22Rv1 (cell line): ENCODE results near the gene TYW1.
"Not testable (repeated sequence)": the region's sequence is repeated elsewhere in the genome, so short reads cannot be mapped to it uniquely, and the experiment has no call there.

ENCODE experiments used
- ZFX ChIP-seq: fragments of 450-650 bp; IDR thresholded peaks from 2 replicates; pipeline ENCODE4 v1.6.1; 2017; ENCODE audit warnings: antibody characterized with exemption, borderline replicate concordance
- TF ChIP-seq, protein P1 (sequence below): fragments of 450-650 bp; IDR thresholded peaks from 2 replicates; pipeline ENCODE4 v1.5.1; 2017; ENCODE audit warnings: mild to moderate bottlenecking

DNA sequence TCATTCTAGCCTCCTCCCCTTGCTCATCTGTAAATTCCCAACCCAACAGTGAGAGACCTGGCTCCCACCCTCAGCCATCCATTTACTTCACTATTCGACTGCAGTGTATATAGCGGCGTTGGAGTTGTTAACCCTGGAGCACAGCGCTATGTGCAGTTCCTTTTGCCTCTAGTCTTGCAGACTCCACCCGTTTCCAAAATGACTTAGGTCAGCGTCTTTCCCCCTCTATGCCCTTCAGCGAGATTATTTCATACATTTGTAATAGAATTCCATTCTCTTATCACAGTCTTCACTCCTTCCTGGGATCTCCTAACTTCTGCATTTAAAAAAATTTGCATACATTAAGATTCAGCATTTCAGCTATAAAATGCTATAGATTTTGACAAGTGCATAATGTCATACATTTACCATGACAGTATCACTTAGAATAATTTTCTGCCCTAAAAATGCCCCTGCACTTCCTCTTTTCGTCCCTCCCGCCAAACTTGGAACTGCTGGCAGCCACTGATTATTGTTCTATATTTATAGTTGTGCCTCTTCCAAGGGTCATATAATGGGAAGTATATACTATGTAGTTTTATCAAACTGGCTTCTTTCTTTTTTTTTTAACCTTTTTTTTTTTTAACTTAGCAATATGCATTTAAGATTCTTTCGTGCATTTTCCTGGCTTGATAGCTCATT is 215.2 kb downstream of the TYW1 start:
- TF ChIP-seq, protein P1, sequence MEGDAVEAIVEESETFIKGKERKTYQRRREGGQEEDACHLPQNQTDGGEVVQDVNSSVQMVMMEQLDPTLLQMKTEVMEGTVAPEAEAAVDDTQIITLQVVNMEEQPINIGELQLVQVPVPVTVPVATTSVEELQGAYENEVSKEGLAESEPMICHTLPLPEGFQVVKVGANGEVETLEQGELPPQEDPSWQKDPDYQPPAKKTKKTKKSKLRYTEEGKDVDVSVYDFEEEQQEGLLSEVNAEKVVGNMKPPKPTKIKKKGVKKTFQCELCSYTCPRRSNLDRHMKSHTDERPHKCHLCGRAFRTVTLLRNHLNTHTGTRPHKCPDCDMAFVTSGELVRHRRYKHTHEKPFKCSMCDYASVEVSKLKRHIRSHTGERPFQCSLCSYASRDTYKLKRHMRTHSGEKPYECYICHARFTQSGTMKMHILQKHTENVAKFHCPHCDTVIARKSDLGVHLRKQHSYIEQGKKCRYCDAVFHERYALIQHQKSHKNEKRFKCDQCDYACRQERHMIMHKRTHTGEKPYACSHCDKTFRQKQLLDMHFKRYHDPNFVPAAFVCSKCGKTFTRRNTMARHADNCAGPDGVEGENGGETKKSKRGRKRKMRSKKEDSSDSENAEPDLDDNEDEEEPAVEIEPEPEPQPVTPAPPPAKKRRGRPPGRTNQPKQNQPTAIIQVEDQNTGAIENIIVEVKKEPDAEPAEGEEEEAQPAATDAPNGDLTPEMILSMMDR, result not testable (repeated sequence)
- TF ChIP-seq ZFX, result not testable (repeated sequence)
